ENCODE measurements around the gene DDX42. TPM values are rescaled to one million over a fixed set of nuclear protein-coding genes. Genes with fewer than 3 reads are reported as not detected.
"Not testable (repeated sequence)": the region's sequence is repeated elsewhere in the genome, so short reads cannot be mapped to it uniquely, and the experiment has no call there.

DDX42 gene
- total and polyA plus RNA-seq, 2 experiments from 2014 or later: 37.2 to 52.6 TPM

GRCh38 chr17:63786971-63787711, 13.2 kb downstream of the DDX42 start:
- Histone ChIP-seq H4K20me1 (ENCODE audit: insufficient read depth) (peaks cover 34% of the 10 kb centered on the region), H3K9me3 (ENCODE audit: low read depth) (no peaks in the 10 kb centered on the region), H3K27ac (no peak overlapping the region), H3K79me2 (ENCODE audit: insufficient read depth) (peaks cover 100% of the 10 kb centered on the region), H3F3A (ENCODE audit: insufficient read depth) (peaks cover 21% of the 10 kb centered on the region), H3K27me3 (replicated peaks; ENCODE audit: insufficient read depth) (no peaks in the 10 kb centered on the region), H3K4me3 (no peak overlapping the region), H3K36me3 (ENCODE audit: low read depth) (peaks cover 48% of the 10 kb centered on the region), H3K4me2 (ENCODE audit: unreplicated experiment) (no peak overlapping the region), H3K9me2 (ENCODE audit: insufficient read depth) (no peaks in the 10 kb centered on the region), H2AFZ (no peak overlapping the region), H3K4me1 (ENCODE audit: insufficient read depth) (peaks cover 24% of the 10 kb centered on the region), H3K9ac (no peak overlapping the region)
- WGBS, 2 experiments (ENCODE audit: low coverage in 1 of 2, low lambda C conversion rate in 2 of 2, missing lambda C conversion rate in 2 of 2): 94 to 96% methylated on average over 13 of the region's 13 CpGs
- in situ Hi-C loops (cut with MboI): no loop called here
- no peak for DNase-seq
- TF ChIP-seq EZH2 (IDR thresholded peaks at IDR 0.05; ENCODE audit: insufficient read depth, poor library complexity, severe bottlenecking): no peak
- TF ChIP-seq EZH2phosphoT487 (IDR thresholded peaks at IDR 0.05; ENCODE audit: insufficient read depth, low read depth): no peak

- peaks cover 71% of the 10 kb centered on the region for H3K36me3 ChIP-seq (ENCODE audit: low read depth)
- TF ChIP-seq EZH2 (IDR thresholded peaks at IDR 0.05; ENCODE audit: insufficient read depth, poor library complexity, severe bottlenecking) (no peak), EZH2phosphoT487 (IDR thresholded peaks at IDR 0.05; ENCODE audit: insufficient read depth, low read depth) (no peak)
- in situ Hi-C loops (cut with MboI): no loop called here
- H3K9me2 ChIP-seq (ENCODE audit: insufficient read depth): no peaks in the 10 kb centered on the region
- no peak for DNase-seq
- H3K4me2 ChIP-seq (ENCODE audit: unreplicated experiment): no peak overlapping the region
- H3K9me3 ChIP-seq (ENCODE audit: low read depth): no peaks in the 10 kb centered on the region
- H3K4me3 ChIP-seq: no peak overlapping the region
- H3K27me3 ChIP-seq (replicated peaks; ENCODE audit: insufficient read depth): no peaks in the 10 kb centered on the region
- H4K20me1 ChIP-seq (ENCODE audit: insufficient read depth): peaks cover 10% of the 10 kb centered on the region
- 83 to 84% methylated on average over 6 of the region's 6 CpGs for WGBS, 2 experiments (ENCODE audit: low coverage in 1 of 2, low lambda C conversion rate in 2 of 2, missing lambda C conversion rate in 2 of 2)
- H3K27ac ChIP-seq: no peak overlapping the region
- peaks cover 11% of the 10 kb centered on the region for H3K4me1 ChIP-seq (ENCODE audit: insufficient read depth)
- no peak overlapping the region for H3K9ac ChIP-seq
- peaks cover 14% of the 10 kb centered on the region for H3F3A ChIP-seq (ENCODE audit: insufficient read depth)
- peaks cover 98% of the 10 kb centered on the region for H3K79me2 ChIP-seq (ENCODE audit: insufficient read depth)
- H2AFZ ChIP-seq: no peak overlapping the region
Measured at GRCh38 chr17:63790057-63790456, 16.1 kb downstream of the DDX42 start.

GRCh38 chr17:63792055-63792729, 18.2 kb downstream of the DDX42 start:
- TF ChIP-seq EZH2 (IDR thresholded peaks at IDR 0.05; ENCODE audit: insufficient read depth, poor library complexity, severe bottlenecking) (no peak), EZH2phosphoT487 (IDR thresholded peaks at IDR 0.05; ENCODE audit: insufficient read depth, low read depth) (no peak)
- no peak overlapping the region for H3K4me2 ChIP-seq (ENCODE audit: unreplicated experiment)
- H3K9me2 ChIP-seq (ENCODE audit: insufficient read depth): no peaks in the 10 kb centered on the region
- peaks cover 88% of the 10 kb centered on the region for H3K36me3 ChIP-seq (ENCODE audit: low read depth)
- H3F3A ChIP-seq (ENCODE audit: insufficient read depth): no peaks in the 10 kb centered on the region
- H3K27me3 ChIP-seq (replicated peaks; ENCODE audit: insufficient read depth): no peaks in the 10 kb centered on the region
- H3K9ac ChIP-seq: no peak overlapping the region
- 68 to 76% methylated on average over 3 of the region's 3 CpGs for WGBS, 2 experiments (ENCODE audit: low coverage in 1 of 2, low lambda C conversion rate in 2 of 2, missing lambda C conversion rate in 2 of 2)
- no peaks in the 10 kb centered on the region; the same call in 1 of the 2 replicates for H4K20me1 ChIP-seq (ENCODE audit: insufficient read depth)
- H3K4me3 ChIP-seq: no peak overlapping the region
- peaks cover 98% of the 10 kb centered on the region for H3K79me2 ChIP-seq (ENCODE audit: insufficient read depth)
- H3K9me3 ChIP-seq (ENCODE audit: low read depth): no peaks in the 10 kb centered on the region
- no peak overlapping the region for H3K27ac ChIP-seq
- DNase-seq: no peak
- H2AFZ ChIP-seq: no peak overlapping the region
- in situ Hi-C loops (cut with MboI): no loop called here
- H3K4me1 ChIP-seq (ENCODE audit: insufficient read depth): no peaks in the 10 kb centered on the region

- peaks cover 91% of the 10 kb centered on the region for H3K36me3 ChIP-seq (ENCODE audit: low read depth)
- WGBS, 2 experiments (ENCODE audit: low coverage in 1 of 2, low lambda C conversion rate in 2 of 2, missing lambda C conversion rate in 2 of 2): 91 to 98% methylated on average over 10 of the region's 10 CpGs
Measured at GRCh38 chr17:63796375-63796774, 22.4 kb downstream of the DDX42 start.

More at GRCh38 chr17:63796375-63796774, 22.4 kb downstream of the DDX42 start:
- H3K4me3 ChIP-seq; H2AFZ ChIP-seq; in situ Hi-C loops (cut with MboI); H3K4me2 ChIP-seq (ENCODE audit: unreplicated experiment); H3K9me3 ChIP-seq (ENCODE audit: low read depth); H3K27me3 ChIP-seq (replicated peaks; ENCODE audit: insufficient read depth); H3K9ac ChIP-seq; H3K27ac ChIP-seq; H3K9me2 ChIP-seq (ENCODE audit: insufficient read depth); H3K4me1 ChIP-seq (ENCODE audit: insufficient read depth); H4K20me1 ChIP-seq (ENCODE audit: insufficient read depth); DNase-seq: not testable (repeated sequence)
- peaks cover 13% of the 10 kb centered on the region; the same call in 1 of the 2 replicates for H3F3A ChIP-seq (ENCODE audit: insufficient read depth)
- H3K79me2 ChIP-seq (ENCODE audit: insufficient read depth): peaks cover 97% of the 10 kb centered on the region

All from GM23248 (cell line).